ENCODE measurements around the gene KRTAP10-7. TPM values are rescaled to one million over a fixed set of nuclear protein-coding genes. Genes with fewer than 3 reads are reported as not detected.

The KRTAP10-7 gene
- total RNA-seq, 1 donor from 2014 or later, result not detected

DNA sequence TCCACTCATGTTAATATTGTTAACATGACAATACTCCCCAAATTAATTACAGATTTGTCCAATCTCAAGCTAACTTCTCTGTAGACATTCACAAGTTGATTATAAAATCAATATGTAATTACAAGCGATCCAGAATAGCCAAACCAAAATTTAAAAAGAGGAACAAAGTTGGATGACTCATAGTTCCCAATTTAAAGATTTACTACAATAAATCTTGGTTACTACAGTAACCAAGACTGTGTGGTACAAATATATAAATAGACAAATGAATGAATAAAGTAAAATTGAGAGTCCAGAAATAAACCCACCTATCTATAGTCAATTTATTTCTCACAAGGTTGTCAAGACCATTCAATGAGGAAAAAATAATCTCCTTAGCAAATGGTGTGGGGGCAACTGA lies 34.0 kb upstream of the KRTAP10-7 start:
- no peak for DNase-seq (ENCODE audit: low read depth)
- Histone ChIP-seq H3K4me3 (ENCODE audit: low read depth, low read length) (no peak overlapping the region), H3K27me3 (ENCODE audit: control insufficient read depth, insufficient read depth, low read length) (no peaks in the 10 kb centered on the region), H3K36me3 (ENCODE audit: control insufficient read depth, insufficient read depth, low read length) (no peaks in the 10 kb centered on the region)
- TF ChIP-seq, protein P1, sequence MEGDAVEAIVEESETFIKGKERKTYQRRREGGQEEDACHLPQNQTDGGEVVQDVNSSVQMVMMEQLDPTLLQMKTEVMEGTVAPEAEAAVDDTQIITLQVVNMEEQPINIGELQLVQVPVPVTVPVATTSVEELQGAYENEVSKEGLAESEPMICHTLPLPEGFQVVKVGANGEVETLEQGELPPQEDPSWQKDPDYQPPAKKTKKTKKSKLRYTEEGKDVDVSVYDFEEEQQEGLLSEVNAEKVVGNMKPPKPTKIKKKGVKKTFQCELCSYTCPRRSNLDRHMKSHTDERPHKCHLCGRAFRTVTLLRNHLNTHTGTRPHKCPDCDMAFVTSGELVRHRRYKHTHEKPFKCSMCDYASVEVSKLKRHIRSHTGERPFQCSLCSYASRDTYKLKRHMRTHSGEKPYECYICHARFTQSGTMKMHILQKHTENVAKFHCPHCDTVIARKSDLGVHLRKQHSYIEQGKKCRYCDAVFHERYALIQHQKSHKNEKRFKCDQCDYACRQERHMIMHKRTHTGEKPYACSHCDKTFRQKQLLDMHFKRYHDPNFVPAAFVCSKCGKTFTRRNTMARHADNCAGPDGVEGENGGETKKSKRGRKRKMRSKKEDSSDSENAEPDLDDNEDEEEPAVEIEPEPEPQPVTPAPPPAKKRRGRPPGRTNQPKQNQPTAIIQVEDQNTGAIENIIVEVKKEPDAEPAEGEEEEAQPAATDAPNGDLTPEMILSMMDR (IDR thresholded peaks at IDR 0.05; ENCODE audit: insufficient read depth, low read length, poor library complexity, severe bottlenecking), result no peak

DNA sequence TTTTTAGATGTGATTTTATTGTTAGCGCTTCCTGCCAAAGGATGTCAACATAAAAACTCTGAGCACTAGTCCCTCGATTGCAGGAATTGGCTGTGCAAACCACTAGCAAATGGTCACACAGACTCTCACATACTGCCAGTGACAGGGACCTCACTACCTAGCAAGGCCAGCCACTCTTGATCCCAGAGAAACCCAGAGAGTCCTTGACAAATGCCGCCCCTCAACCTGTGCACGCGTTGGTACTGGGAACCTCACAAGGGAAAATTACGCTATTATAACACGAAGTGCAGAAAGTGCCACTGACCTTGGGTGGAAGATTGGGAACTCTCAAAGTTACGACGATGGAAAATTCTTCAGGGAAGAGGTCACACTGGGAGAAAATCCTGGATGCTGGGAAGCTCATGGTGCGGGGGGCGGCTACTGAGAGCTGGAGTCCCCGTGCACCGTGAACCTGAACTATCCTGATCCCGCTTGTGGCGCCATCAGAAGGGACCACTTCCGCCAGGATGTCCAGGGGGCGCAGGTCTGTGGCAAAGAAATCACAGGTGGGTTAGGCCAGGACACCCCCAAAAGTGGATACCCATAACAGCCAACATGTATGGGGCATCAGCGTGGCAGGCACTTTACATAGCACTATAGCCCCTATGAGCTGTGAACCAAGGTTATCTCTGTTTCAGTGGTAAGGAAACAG lies 32.8 kb upstream of the KRTAP10-7 start:
- no peak overlapping the region for H3K4me3 ChIP-seq (ENCODE audit: low read depth, low read length)
- H3K27me3 ChIP-seq (ENCODE audit: control insufficient read depth, insufficient read depth, low read length), result no peaks in the 10 kb centered on the region
- TF ChIP-seq, protein P1 (IDR thresholded peaks at IDR 0.05; ENCODE audit: insufficient read depth, low read length, poor library complexity, severe bottlenecking), result no peak
- no peaks in the 10 kb centered on the region for H3K36me3 ChIP-seq (ENCODE audit: control insufficient read depth, insufficient read depth, low read length)
- no peak for DNase-seq (ENCODE audit: low read depth)

DNA sequence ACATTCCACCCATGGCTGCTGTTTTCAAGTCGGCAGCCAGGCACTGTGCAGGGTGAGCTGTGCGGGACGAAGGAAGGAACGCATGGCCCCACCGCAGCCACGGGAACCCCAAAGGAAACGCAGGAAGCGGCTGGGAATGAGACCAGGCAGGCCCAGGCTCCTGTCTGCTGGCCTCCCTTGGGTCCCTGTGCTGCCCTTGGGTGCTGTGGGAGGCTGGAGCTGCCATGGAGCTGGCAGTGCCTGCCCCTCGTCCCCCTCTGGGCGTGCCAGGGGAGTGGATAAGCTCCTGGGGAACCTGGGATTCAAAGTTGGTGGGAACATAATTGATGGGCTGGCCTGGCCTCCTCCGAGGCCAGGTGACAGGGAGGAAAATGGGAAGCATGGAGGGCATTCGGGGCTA lies 32.1 kb upstream of the KRTAP10-7 start:
- H3K4me3 ChIP-seq (ENCODE audit: low read depth, low read length), result no peak overlapping the region
- TF ChIP-seq, protein P1 (IDR thresholded peaks at IDR 0.05; ENCODE audit: insufficient read depth, low read length, poor library complexity, severe bottlenecking), result no peak
- H3K27me3 ChIP-seq (ENCODE audit: control insufficient read depth, insufficient read depth, low read length), result no peaks in the 10 kb centered on the region
- no peaks in the 10 kb centered on the region for H3K36me3 ChIP-seq (ENCODE audit: control insufficient read depth, insufficient read depth, low read length)
- no peak for DNase-seq (ENCODE audit: low read depth)

DNA sequence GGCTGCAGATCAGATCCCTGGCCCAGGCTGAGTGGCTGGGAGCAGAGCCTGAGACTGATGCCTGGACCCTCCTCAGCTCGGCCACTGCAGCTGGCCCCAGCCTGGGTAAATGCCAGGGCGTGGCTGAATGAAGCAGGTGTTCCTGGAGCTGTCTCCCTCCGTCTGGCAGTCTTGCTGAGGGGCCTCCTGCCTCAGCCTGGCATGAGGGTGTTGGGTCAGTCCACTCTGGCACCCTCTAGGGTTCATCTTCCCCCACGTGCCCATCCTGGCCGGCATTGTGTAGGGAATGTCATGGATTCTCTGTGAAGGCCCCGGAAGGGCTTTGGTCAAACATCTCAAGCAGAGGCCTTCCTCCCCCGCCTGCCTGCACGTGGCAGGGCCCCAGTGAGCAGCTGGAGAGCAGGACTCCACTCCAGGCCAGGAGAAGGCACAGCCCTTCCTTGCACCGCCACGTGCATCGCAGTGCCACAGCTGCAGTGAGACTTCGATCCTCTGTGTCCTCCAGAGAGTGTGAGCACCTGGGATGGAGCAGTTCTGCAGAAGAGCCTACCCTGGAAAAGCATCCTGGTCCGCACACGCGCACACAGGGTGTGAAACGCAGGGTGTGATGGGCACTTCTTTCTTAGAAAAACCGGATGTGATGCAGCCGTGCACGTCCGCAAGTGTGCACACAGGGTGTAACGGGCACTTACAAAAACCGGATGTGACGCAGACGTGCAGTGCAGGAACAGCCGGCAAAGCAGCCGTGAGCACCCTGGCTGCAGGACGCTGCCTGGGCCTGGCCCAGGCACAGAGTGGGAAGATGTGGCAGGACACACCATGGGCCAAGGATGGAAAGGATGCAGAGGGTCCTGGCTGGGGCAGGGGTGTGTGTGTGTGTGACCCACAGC lies 31.5 kb upstream of the KRTAP10-7 start:
- DNase-seq (ENCODE audit: low read depth), result no peak
- H3K4me3 ChIP-seq (ENCODE audit: low read depth, low read length), result no peak overlapping the region
- H3K36me3 ChIP-seq (ENCODE audit: control insufficient read depth, insufficient read depth, low read length), result no peaks in the 10 kb centered on the region
- TF ChIP-seq, protein P1 (IDR thresholded peaks at IDR 0.05; ENCODE audit: insufficient read depth, low read length, poor library complexity, severe bottlenecking), result no peak
- H3K27me3 ChIP-seq (ENCODE audit: control insufficient read depth, insufficient read depth, low read length), result no peaks in the 10 kb centered on the region

DNA sequence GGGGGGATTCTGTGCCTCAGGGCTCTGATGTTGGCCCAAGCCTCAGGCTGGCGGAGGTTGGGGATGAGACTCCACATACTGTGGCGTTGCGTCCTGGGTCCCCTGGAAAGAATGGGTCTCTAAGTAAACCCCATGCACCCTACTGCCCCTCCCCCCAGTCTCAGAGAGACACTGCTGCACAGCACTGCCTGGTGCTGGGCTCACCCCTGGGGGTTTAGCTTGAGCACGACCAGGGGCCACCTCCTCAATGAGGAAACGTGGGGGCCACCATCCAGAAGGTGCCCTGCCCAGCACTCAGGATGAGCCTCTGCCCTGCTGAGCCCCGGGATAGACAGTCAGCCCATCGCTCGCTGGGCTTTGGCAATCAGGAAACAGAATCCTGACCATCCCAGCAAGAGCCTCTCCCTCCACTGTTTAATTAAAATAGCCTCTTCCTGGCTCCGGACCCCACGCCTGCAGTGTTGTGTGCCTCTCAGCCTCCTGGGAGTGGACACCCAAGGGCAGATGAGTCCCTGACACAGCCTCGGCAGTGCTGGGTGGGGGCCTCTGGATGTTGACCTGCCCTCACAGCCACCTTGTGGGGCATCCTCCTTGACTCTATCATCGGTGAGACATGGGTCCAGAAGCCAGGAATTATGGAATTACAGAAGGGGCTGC lies 30.4 kb upstream of the KRTAP10-7 start:
- H3K4me3 ChIP-seq (ENCODE audit: low read depth, low read length), result no peak overlapping the region
- no peak for DNase-seq (ENCODE audit: low read depth)
- TF ChIP-seq, protein P1 (IDR thresholded peaks at IDR 0.05; ENCODE audit: insufficient read depth, low read length, poor library complexity, severe bottlenecking), result no peak
- no peaks in the 10 kb centered on the region for H3K27me3 ChIP-seq (ENCODE audit: control insufficient read depth, insufficient read depth, low read length)
- H3K36me3 ChIP-seq (ENCODE audit: control insufficient read depth, insufficient read depth, low read length), result no peaks in the 10 kb centered on the region

Data from kidney epithelial cell (primary cell).